ENCODE results near the gene HIRIP3.

The HIRIP3 gene

GRCh38 chr16:29985271-29985811 lies 10.1 kb downstream of the HIRIP3 start:
- TF ChIP-seq CTCF (IDR thresholded peaks at IDR 0.05; ENCODE audit: borderline replicate concordance, insufficient read depth, low read depth, low read length): no peak
- no peak overlapping the region for H3K4me3 ChIP-seq (ENCODE audit: low read depth, low read length)

- TF ChIP-seq CTCF (IDR thresholded peaks at IDR 0.05; ENCODE audit: borderline replicate concordance, insufficient read depth, low read depth, low read length): no peak
Observed at GRCh38 chr16:29984764-29985147, 10.7 kb downstream of the HIRIP3 start.

GRCh38 chr16:29984137-29984763 lies 11.2 kb downstream of the HIRIP3 start:
- TF ChIP-seq CTCF (IDR thresholded peaks at IDR 0.05; ENCODE audit: borderline replicate concordance, insufficient read depth, low read depth, low read length): no peak
- no peak overlapping the region for H3K4me3 ChIP-seq (ENCODE audit: low read depth, low read length)

More at GRCh38 chr16:29984764-29985147, 10.7 kb downstream of the HIRIP3 start:
- no peak overlapping the region for H3K4me3 ChIP-seq (ENCODE audit: low read depth, low read length)

GRCh38 chr16:29983420-29984136 lies 11.8 kb downstream of the HIRIP3 start:
- no peak overlapping the region for H3K4me3 ChIP-seq (ENCODE audit: low read depth, low read length)
- no peak for TF ChIP-seq CTCF (IDR thresholded peaks at IDR 0.05; ENCODE audit: borderline replicate concordance, insufficient read depth, low read depth, low read length)

GRCh38 chr16:29982560-29983419 lies 12.6 kb downstream of the HIRIP3 start:
- H3K4me3 ChIP-seq (ENCODE audit: low read depth, low read length): no peak overlapping the region
- TF ChIP-seq CTCF (IDR thresholded peaks at IDR 0.05; ENCODE audit: borderline replicate concordance, insufficient read depth, low read depth, low read length): no peak

GRCh38 chr16:29978564-29979270 lies 16.7 kb downstream of the HIRIP3 start:
- TF ChIP-seq CTCF (IDR thresholded peaks at IDR 0.05; ENCODE audit: borderline replicate concordance, insufficient read depth, low read depth, low read length): no peak
- no peak overlapping the region for H3K4me3 ChIP-seq (ENCODE audit: low read depth, low read length)
